Progenitor cell of endocrine pancreas (in vitro differentiated cells): ENCODE results near the gene B3GNT9. TPM values are rescaled to one million over a fixed set of nuclear protein-coding genes. Genes with fewer than 3 reads are reported as not detected.

Source experiments
- DNase-seq: peaks from one replicate; pipeline ENCODE4 v3.0.0; 2021; ENCODE audit warnings: low spot score; ENCODE audit not compliant: unreplicated experiment
- H3K27ac Mint-ChIP-seq: 2 replicates; pipeline ENCODE4 v1.8.0; 2021; ENCODE audit warnings: mild to moderate bottlenecking, moderate library complexity, mixed read lengths
- H3K27me3 Mint-ChIP-seq: 2 replicates; pipeline ENCODE4 v1.8.0; 2021; ENCODE audit warnings: mixed read lengths
- H3K36me3 Mint-ChIP-seq: 2 replicates; pipeline ENCODE4 v1.8.0; 2022; ENCODE audit warnings: mixed read lengths; ENCODE audit not compliant: insufficient read depth
- H3K4me1 Mint-ChIP-seq: 2 replicates; pipeline ENCODE4 v1.8.0; 2021; ENCODE audit warnings: low read depth, mixed read lengths
- H3K4me3 Mint-ChIP-seq: 2 replicates; pipeline ENCODE4 v1.8.0; 2021; ENCODE audit warnings: low read depth, mild to moderate bottlenecking, moderate library complexity, mixed read lengths
- H3K9me3 Mint-ChIP-seq: 2 replicates; pipeline ENCODE4 v1.8.0; 2021; ENCODE audit warnings: low read depth, mixed read lengths
- total RNA-seq: library from RNA; stranded (reverse); gene quantifications from 2 replicates; pipeline ENCODE4 v1.2.1, GENCODE V29; 2021
- TF ChIP-seq, protein P1 (sequence below): fragments of 200-600 bp; sonication (generic); IDR thresholded peaks from one replicate; pipeline ENCODE4 v1.5.0; 2021; ENCODE audit warnings: antibody characterized with exemption, mild to moderate bottlenecking; ENCODE audit not compliant: unreplicated experiment

The B3GNT9 gene
- total RNA-seq, 1 donor from 2014 or later: 5.1 TPM

DNA sequence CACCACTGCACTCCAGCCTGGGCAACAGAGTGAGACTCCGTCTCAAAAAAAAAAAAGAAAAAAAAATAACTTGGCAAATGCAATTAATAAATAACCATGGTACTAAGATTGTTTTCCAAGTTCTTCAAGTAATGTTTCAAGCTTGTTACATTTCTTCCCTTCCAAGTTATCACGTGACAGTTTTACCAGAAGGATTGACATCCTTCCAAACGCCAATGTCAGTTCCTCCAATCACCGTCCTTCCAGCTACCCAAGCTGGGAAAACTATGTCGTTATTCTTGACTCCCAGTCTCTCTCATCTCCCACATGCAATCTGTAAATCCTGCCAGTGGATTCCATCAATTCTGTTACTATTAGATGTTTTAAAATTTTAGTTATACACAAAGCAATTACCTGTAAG lies 44.9 kb downstream of the B3GNT9 start:
- Mint-ChIP-seq H3K27ac (peak overlapping the region; percentile 25), H3K27me3 (no peaks in the 10 kb centered on the region), H3K4me1 (peaks cover 10% of the 10 kb centered on the region), H3K36me3 (peaks cover 1% of the 10 kb centered on the region), H3K9me3 (no peaks in the 10 kb centered on the region), H3K4me3 (no peak overlapping the region)
- no peak for DNase-seq
- TF ChIP-seq, protein P1, sequence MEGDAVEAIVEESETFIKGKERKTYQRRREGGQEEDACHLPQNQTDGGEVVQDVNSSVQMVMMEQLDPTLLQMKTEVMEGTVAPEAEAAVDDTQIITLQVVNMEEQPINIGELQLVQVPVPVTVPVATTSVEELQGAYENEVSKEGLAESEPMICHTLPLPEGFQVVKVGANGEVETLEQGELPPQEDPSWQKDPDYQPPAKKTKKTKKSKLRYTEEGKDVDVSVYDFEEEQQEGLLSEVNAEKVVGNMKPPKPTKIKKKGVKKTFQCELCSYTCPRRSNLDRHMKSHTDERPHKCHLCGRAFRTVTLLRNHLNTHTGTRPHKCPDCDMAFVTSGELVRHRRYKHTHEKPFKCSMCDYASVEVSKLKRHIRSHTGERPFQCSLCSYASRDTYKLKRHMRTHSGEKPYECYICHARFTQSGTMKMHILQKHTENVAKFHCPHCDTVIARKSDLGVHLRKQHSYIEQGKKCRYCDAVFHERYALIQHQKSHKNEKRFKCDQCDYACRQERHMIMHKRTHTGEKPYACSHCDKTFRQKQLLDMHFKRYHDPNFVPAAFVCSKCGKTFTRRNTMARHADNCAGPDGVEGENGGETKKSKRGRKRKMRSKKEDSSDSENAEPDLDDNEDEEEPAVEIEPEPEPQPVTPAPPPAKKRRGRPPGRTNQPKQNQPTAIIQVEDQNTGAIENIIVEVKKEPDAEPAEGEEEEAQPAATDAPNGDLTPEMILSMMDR: no peak

DNA sequence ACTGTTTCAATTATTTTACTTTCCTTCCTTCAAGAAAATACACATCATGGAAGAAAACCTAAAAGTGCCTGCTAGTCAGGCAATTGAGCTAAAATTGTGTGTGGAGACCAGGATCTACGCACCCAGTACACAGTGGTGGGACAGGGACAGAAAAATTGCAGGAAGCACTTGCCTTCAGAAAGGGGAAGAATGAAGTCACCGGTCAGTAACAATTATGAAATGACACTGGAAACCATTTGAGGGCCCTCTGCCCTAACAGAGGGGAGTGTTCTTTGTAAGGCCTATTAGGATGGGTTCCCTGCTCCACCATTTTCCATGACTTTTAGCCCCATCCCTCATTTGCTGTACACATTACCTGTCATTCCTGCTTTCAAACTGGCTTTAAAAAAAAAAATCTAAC lies 45.6 kb downstream of the B3GNT9 start:
- H3K27ac Mint-ChIP-seq: peak overlapping the region; percentile 78

DNA sequence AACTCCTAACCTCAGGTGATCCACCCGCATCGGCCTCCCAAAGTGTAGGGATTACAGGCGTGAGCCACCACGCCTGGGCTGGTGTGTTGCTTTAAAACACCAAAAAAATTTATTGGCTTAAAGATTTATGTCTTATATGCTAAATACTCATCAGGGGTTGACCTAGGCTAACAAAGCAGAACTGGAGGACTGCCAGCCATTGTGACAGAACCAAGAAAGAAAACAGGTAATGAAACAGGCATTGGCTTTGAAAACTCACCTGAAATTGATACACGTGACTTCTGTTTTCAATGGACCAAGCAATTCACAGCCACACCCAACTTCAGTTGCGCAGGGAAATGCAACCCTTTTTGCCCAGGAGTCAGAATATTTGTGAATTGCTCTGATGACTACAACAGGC lies 46.0 kb downstream of the B3GNT9 start:
- DNase-seq: no peak
- TF ChIP-seq, protein P1: no peak
- Mint-ChIP-seq H3K36me3 (peaks cover 1% of the 10 kb centered on the region), H3K4me3 (no peak overlapping the region), H3K27ac (no peak overlapping the region), H3K9me3 (no peaks in the 10 kb centered on the region), H3K4me1 (peaks cover 5% of the 10 kb centered on the region), H3K27me3 (no peaks in the 10 kb centered on the region)

More for the DNA sequence above, 45.6 kb downstream of the B3GNT9 start:
- H3K36me3 Mint-ChIP-seq: peaks cover 1% of the 10 kb centered on the region
- H3K4me3 Mint-ChIP-seq: no peak overlapping the region
- H3K4me1 Mint-ChIP-seq: peaks cover 5% of the 10 kb centered on the region
- H3K9me3 Mint-ChIP-seq: no peaks in the 10 kb centered on the region
- TF ChIP-seq, protein P1: no peak
- no peaks in the 10 kb centered on the region for H3K27me3 Mint-ChIP-seq
- DNase-seq: no peak

DNA sequence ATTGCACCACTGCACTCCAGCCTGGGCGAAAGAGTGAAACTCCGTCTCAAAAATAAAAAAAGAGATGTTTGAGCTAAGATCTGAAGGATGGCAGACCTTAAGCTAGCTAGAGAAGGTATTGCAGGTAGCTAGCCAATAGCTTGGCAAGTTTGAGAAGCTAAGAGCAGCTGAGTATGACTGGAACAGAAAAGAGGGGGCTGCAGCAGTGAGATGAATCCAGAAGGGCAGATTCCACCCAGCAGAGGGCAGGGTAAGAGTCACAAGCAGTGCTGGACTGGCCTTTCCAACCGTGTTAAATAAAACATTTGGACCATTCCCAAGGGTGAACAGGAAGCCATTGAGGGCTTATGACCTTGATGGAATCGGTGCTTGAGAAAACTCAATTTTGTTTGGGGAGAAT lies 46.7 kb downstream of the B3GNT9 start:
- TF ChIP-seq, protein P1: peak; percentile 48
- H3K4me1 Mint-ChIP-seq: peaks cover 2% of the 10 kb centered on the region
- H3K4me3 Mint-ChIP-seq: no peak overlapping the region
- H3K36me3 Mint-ChIP-seq: peaks cover 3% of the 10 kb centered on the region
- peak overlapping the region; percentile 69 for H3K27ac Mint-ChIP-seq
- H3K9me3 Mint-ChIP-seq: no peaks in the 10 kb centered on the region
- DNase-seq: no peak
- no peaks in the 10 kb centered on the region for H3K27me3 Mint-ChIP-seq

DNA sequence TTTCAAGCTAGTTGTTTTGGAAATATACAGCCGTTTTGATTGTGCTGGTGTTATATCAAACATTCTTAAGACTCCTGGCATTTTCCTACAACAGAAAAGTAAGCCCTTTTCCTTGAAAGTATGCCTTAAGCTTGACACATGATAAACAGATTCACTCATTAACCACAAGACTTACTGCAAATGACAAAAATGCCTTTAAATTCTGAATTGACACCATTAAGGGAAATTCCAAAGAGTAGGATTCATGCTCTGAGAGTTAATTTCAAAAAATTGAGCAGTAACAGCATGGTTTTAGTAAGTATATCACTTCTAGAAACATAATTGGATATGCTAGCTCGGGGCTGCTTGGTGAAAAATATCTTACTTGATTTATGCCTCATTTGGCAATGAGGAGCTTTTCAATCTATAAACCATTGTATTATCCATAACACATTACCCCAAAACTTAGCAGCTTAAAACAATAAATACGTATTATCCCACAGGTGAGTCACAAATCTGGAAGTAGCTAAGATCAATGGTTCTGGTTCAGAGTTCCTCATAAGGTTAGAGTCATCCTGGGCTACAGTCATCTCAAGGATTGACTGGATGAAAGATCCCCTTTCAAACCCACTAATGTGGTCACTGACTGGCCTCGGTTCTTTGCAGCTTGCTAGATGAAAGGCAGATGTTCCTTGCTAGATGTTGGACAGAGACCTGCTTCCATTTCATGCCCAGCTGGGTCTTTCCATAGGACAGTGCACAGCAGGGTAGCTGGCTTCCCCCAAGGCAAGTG lies 49.3 kb downstream of the B3GNT9 start:
- TF ChIP-seq, protein P1: no peak
- H3K4me3 Mint-ChIP-seq: no peak overlapping the region
- DNase-seq: no peak
- H3K36me3 Mint-ChIP-seq: peaks cover 3% of the 10 kb centered on the region
- no peaks in the 10 kb centered on the region for H3K27me3 Mint-ChIP-seq
- no peak overlapping the region for H3K27ac Mint-ChIP-seq
- H3K4me1 Mint-ChIP-seq: no peaks in the 10 kb centered on the region
- no peaks in the 10 kb centered on the region for H3K9me3 Mint-ChIP-seq
